ENCODE data around the gene WNT11.
A peak's percentile ranks its signal among the peaks of the same experiment; 100 is the strongest.

Gene WNT11

DNA sequence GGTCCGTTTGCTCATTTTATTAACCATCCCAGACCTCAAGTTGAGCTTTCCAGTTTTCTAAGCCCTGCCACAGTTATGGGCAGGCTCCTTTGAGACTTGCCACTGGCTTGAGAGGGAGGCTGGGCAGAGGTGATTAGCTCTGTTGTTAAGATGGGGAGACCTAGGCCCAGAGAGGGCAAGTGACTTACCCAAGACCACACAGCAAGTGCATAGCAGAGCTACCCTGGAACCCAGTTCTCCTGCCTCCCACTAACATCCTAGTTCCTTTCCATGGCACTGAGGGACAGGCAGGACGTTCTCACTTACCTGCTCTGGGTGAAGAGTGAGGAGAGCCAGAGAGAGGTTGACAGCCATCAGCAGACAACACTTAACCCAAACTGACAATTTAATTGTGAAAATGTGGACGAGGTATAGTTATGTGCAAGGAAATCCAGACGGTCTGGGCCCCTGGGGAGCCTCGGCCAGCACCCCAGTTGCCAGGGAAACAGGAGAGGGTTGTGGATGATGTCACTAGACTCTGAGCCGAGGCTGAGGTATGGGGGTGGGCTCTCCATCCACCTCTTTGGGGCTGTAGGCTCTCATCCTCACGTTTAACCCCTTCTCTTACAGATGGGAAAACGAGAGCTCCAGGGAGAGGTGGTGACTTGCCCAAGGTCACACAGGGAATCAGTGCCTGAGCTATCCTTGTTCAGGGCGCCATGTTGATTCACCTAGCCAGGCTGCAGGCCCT is 12.3 kb upstream of the WNT11 start:
- DNase-seq (ENCODE audit: low spot score), result no peak

DNA sequence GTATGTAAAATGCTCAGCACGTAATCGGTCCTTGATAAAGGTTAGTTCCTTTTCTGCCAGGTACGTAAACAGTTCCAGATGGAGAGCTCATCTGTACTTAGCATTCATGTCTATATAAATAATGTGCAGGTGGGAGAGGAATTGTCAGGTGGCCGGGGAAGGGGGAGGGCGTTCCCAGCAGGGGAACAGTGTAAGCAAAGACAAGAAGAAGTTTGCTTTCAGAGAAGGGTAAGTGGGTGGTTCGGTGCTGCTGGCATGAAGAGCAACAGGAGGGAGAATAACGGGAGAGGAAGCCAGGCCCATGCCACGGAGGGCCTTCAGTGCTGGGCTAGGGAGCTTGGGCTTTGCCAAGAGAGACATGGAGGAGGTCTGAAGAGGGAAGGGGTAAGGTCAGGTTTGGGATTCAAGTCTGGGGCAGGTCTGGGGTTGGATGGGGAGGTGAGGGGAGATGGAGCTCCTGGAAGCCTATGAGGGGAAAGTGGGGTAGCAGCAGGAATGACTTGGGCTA is 11.4 kb upstream of the WNT11 start:
- no peak for DNase-seq (ENCODE audit: low spot score)

- DNase-seq (ENCODE audit: low spot score), result no peak
Measured at GRCh38 chr11:76216536-76217325, 10.4 kb upstream of the WNT11 start.

GRCh38 chr11:76215941-76216340 is 9.6 kb upstream of the WNT11 start:
- no peak for DNase-seq (ENCODE audit: low spot score)

DNA sequence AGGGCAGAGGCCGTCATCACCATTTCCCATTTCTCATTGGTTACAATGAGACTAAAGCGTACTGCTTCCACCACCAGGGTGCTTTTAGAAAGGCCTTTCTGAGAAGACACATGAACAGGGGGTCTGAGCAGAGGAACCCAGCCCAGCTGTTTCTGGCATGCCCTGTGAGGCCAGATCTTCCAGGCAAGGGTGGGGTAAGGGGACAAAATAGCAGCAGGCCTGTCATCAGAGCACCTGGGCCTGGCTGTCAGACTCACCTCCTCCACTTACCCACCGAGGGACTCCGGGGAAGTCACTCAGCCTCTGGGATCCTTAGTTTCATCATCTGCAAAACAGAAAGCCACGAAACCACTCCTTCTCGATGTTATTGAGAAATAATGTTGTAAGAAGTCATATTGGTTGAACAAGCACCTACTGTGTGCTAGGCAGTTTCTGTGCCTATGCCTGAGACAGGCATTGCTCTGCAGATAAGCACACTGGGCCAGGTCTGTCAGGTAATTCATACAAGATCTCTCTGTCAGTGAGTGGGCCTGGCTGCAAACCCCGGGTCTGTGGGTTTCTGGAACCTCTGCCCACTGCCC is 8.8 kb upstream of the WNT11 start:
- DNase-seq (ENCODE audit: low spot score), result no peak

DNA sequence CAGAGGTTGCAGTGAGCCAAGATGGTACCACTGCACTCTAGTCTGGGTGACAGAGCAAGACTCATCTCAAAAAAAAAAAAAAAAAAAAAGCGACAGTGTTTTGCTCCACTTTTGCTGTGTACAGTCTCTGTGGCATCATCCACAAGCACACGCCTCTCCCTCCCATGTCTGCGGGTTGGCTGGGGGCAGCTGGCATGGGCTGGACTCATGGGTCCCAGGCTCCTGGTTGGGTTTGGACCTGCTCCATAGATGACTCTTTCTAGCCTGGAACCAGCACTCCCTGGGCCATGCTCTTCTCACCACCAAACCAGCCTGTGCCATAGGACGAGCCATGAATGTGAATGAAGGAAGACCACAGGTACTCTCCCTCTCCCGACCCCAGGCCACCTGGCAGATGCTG is 7.9 kb upstream of the WNT11 start:
- DNase-seq (ENCODE audit: low spot score), result no peak

DNA sequence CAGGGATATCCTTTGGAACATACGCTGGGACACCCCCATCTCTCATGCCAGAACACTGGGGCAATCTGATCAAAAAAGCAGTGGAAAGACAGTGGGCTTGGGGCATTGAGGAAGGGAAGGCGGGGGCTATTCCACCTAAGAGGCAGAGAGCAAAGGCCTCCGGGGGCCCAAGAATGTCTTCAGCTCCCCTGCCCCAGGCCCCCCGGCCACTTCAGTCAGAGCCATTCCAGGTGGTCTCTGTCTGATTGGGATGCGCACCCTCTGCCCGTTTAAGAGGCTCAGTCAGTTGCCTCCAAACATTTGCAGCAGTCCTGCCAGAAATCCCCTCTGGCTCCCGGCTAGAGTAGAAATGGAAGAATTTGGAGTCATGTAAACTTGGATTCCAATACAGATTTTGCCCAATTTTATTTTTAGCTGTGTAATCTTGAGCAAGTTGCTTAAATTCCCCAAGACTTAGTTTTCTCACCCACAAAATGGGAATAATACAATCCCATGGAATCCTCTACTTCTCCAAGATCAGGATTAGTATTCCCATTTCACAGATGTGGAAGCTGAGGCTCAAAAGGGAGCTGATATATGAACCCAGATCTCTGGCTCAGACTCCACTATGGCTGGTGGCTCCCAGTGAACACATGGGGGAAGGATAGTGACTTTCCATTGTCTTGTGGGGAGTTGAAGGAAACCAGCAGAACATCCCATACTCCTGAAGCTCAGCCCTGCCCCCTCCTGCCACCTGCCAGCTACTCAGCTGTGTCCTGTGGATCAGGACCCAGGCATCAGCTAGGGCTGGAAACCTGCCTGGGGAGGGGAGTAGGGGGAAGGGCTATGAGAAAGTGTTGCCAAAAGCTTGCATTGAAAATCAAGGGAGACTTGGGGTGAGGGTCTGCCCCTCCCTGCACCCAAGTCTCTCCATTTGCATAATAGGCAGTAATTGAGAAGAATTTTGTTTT is 6.1 kb upstream of the WNT11 start:
- DNase-seq (ENCODE audit: low spot score), result no peak

DNA sequence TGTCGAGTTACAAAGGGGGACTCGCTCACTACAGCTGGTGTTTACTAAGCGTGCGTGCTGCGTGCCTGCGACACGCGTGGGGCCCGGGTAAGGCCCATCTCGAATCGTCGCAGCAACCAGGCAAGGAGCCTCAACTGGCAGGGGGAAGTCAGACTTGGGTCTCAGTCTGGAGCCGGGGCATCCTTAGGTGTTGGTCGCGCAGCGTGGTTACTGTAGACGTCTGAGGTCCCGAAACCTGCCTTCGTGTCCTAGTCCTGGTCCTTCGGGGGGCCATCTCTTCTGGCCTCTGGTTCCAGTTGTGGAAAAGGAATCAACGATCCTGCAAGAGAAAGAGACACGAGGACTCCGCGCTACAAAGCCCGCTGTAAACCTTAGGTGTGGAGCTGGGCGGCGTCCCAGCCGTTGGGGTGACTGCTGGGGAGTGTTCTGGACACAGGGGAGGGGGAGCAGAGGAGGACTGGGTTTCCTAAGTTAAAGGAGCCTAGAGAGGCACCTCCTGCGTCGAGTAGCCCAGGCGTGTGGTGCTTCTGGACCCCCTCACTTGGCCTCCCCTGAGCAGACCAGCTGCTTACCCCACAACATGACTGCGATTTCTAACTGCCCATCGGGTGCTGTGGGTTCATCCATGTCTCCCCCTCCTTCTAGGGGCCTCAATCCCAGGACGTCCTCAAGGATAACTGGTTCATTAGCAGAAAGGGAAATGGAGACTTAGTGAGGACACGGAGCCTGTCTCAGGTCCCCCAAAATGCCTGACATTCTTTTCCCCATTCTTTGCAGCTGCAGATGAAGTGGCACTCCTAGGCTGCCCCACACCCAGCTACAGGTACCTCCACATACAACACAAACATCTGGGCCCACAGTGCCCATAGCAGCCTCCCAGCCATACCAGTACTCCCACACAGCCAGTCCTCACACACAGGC is 4.9 kb upstream of the WNT11 start:
- no peak for DNase-seq (ENCODE audit: low spot score)

GRCh38 chr11:76209973-76210930 is 4.0 kb upstream of the WNT11 start:
- DNase-seq (ENCODE audit: low spot score), result no peak

DNA sequence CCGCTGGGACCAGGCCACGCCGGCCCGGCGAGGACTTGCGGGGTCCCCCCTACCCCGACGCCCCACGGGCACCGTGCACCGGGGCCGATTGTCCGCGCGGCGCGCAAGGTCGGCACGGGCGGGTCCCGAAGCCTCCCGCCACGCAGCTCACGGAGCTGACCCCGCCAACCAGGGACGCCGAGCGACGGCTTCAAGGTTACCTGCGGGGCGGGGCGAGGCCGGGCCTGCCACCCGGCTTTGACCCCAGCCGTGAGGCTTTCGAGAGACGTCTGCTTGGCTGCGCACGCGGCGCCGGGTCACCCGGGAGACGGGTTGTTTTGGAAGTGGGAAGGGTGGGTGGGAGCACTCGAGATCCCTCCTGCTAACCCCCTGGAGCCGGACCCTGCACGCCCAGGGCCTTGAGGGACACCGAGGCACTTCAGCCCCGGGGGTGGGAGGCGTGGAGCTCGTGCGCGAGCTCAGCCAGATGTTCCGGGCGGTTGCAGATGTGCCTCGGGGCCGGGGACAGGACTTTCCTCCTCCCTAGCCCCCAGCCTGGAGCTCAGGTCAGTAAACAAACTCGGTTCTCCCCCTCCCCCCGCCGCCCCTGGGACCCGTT is 3.2 kb upstream of the WNT11 start:
- DNase-seq (ENCODE audit: low spot score), result no peak

GRCh38 chr11:76208438-76209374 is 2.4 kb upstream of the WNT11 start:
- no peak for DNase-seq (ENCODE audit: low spot score)

GRCh38 chr11:76207642-76208401 is 1.5 kb upstream of the WNT11 start:
- peak; percentile 77 for DNase-seq (ENCODE audit: low spot score)

DNA sequence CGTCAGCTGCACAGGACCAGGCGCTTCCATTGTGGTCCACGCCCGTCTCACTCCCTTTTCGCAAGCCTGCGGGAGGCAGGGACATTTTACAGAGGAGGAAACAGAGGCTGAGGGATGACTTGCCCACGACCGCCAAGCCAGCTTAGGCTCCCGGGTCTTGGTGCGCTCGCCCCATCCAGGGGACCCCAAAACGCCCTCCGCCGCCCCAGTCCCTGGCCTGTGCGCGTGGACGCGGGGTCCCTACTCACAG is 300 bp downstream of the WNT11 start:
- DNase-seq (ENCODE audit: low spot score), result no peak

DNA sequence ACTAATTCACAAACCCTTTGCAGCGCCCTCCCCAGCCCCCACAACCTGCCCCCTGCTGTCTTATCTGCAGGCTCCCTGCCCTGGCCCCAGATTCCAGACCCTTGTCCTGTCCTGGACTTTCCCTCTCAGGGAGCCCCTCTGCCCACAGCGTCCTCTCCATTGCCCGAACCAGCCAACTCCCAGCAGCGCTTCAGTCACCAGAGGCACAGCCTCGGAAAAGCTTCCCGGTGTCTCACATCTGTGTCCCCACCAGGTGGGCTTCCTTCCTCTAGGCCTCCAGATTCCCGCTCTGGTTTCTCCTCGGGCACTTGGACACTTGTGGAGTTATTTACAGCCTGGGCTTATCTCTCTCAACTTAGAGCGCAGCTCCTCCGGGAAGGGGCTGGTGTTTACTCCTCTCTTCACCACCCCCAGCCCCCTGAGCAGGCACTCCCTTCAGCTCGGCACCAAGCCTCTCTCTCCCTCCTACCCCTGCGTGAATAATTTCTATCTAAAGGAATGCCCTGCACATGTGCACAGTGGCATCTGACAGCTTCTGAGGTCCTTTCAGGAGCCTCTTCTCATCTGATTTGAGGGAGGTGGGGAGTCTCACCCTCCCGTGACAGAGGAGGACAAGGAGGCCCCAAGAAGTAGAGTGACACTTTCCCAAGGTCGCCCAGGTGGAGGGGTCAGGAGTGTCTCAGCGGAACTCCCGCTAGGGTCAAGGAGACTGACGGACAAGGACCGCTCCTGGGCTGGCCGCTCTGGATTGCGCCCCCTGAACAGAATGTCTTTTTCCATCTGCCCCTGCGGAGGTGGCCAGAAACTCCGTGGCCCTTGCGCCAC is 838 bp downstream of the WNT11 start:
- no peak for DNase-seq (ENCODE audit: low spot score)

DNA sequence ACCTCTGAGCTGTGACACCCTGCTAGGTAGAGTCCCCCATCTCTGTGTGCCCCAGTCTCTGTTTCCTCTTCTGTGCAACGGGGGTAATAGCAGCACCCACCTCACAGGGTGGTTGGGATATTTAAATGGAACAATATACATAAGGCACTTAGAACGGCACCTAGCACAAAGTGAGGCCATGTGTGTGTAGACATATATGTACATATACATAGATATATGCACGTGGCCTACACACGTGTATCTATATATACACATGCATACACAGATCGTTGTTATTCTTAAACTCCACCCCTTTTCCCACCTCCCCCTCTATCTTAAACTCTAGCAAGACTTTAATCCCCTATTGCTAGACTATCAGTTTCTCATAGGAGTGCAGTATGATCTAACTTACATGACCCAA is 2.4 kb downstream of the WNT11 start:
- DNase-seq (ENCODE audit: low spot score), result no peak

GRCh38 chr11:76203131-76203925 is 3.0 kb downstream of the WNT11 start:
- no peak for DNase-seq (ENCODE audit: low spot score)

Data from COLO829 (cell line).